Measurements from ENCODE around the gene KRAS.

GRCh38 chr12:25195056-25195971 is 55.4 kb downstream of the KRAS start, which contains the start of the genes DNAI7 and ETFRF1:
- TF ChIP-seq CTCF (IDR thresholded peaks at IDR 0.05) (no peak), POLR2A (IDR thresholded peaks at IDR 0.05) (peak; percentile 93)

All from right lobe of liver (tissue), 4 donors.